GM18873 (cell line): ENCODE results near the gene HBS1L.

Source experiments
- ATAC-seq: cut with Tn5 transposase; IDR thresholded peaks from one replicate; pipeline ENCODE4 v1.9.1; 2021; ENCODE audit warnings: mild to moderate bottlenecking, moderate library complexity, moderate number of reproducible peaks; ENCODE audit not compliant: unreplicated experiment, low FRiP score

The HBS1L gene

DNA sequence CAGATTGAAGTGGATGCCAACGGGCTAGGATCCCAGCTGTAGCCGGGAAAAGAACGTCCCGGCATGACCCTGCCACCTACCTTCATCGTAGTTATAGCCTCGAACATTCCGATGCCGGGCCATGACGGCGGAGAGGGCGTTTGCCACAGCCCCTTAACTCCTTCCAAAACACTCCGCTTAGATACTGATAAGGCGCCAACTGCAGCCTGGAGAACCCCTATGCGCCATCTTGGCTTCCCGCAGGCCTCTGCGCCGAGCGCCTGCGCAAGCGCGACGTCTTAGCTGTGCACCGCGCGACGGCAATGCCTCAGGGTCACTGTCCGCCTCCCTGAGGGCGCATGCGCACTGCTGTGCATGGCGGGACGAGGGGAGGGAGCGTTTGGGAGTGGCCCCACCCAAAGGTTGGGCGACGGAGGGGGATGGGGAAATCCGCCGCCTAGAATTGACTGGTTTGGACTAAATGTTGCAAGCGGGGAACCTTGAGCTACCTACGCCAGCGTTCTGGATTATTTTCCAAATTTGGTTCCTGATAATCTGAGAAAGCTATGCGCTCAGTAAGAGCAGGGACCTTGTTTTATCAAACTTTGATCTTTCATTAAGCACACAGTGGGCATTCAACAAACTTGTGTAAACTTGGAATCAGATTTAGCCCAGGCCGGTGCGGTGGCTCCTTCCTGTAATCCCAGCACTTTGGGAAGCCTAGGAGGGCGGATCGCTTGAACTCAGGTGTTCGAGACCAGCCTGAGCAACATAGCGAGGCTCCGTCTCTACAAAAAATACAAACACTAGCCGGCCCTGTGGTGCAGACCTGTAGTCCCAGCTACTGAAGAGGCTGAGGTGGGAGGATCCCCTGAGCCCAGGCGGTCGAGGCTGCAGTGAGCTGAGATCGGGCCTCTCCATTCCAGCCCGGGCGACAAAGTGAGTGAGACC lies at the start of gene HBS1L:
Gene HBS1L (minus strand): TSS at position 254 of the 930 bp plus-strand sequence. CDS start 131 bp downstream, at position 123.
- ATAC-seq, result peak; percentile 95

DNA sequence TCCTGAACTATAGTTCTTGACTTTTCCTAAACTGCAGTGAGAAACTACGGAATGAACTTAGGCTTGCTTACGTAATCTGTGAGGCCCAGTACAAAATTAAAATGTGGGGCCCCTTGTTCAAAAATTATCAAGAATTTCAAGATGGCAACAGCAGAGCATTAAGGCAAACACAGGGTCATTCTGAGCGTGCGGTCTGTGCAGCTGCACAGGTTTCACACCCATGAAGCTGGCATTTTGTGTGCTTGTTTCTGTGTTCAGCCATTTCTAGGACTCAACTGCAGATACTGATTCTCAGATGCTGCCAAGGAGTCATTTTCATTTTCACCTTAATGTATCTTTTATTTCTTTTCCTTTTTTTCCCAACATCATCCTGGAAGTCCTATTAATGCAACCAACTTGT lies 49.6 kb upstream of the HBS1L start:
- no peak for ATAC-seq

DNA sequence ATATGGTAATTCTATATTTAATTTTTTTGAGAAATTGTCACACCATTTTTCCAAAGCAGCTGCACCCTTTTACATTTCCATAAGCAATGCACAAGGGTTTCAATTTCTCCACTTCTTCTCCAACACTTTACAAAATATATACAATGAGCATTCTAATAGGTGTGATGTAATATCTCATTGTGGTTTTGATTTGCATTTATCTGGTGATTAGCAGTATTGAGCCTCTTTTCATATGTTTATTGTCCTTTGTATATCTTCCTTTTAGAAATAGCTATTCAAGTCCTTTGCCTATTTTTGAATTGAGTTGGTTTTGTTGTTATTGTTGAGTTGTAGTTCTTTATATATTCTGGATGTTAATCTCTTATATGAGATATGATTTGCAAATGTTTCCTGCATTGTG lies 47.6 kb upstream of the HBS1L start:
- ATAC-seq, result no peak

DNA sequence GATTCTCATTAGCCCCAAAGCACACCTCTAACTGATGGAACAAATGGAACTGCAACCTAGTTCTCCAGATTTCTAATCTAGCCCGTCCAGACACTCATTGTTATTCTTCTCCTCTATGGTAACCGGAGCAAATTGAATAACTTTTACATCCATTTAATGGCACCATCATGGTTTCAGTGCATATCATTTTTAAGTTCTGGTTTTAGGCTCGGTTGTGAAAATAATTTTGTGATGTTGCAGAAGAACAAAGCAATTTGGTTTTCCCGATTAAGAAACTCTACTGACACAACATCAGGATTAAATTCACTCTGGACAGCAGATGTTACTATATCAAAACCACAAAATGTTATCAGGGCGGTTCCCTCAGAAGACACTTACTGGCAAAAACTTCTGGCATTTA lies 42.5 kb upstream of the HBS1L start:
- no peak for ATAC-seq

DNA sequence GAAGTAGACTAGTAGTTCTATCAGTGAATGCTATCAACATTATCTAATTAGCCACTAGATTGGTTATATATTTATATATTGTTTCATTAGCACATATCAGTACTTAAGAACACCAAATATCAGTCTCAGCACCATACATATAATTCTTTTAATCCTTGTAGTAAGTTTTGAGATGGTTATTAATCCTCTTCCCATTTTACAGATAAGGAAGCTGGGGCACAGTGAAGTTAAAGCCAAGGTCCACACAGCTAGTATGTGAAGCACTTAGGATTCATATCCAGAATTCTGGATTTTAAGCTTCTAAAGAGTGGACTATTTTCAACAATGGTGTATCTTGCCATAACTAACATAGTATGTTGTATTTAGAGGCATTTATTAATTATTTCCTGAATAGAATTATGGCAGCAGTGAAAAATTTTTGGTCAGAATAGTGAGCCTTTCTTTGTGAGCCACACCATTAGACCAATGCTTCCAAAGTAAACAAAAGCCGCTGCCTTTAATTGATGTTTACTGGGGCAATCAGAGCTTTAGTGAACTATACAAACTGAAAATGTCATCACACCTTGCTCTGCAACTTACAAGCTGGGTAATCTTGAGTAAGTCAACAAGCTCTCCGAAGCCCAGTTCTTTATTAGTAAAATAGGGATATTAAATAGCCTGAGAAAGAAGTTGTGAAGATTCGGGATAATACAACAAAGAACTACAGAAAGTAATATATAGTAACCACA lies 41.9 kb upstream of the HBS1L start:
- no peak for ATAC-seq

DNA sequence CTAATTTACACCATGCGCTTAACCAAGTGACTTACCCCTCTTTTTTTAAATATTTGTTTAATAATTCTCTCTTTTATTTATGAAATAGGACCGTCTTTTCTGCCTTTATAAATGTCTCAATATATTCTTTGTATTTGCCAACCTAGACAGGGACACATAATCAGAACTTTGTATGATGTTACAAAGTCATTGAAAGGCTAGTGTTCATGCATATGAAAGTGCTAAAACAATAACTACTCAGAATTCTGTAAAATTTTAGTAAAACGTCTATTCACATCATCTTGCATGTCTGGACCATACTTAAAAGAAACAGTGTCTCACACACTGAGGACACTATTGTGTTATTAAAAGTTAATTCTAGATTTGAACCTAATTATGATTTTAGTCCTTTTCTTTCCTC lies 41.1 kb upstream of the HBS1L start:
- no peak for ATAC-seq

DNA sequence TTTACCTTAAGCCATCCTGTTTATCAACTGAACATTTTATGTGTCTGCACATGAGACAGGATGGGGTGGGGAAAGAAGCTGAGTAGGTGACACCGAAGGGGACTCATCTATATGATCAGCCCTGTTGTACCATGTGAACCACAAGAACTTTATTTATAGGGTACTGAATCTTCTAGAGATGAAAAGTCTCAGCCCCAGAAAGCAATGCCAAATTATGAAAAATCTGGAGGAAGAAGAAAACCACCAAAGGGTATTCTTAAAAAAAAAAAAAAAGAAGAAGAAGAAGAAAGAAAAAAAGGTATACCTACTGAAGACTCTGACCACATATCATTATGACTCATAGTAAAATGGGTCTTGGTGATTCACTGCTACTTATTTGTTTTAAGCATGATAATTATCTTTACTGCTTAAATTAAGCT lies 39.8 kb upstream of the HBS1L start:
- no peak for ATAC-seq

DNA sequence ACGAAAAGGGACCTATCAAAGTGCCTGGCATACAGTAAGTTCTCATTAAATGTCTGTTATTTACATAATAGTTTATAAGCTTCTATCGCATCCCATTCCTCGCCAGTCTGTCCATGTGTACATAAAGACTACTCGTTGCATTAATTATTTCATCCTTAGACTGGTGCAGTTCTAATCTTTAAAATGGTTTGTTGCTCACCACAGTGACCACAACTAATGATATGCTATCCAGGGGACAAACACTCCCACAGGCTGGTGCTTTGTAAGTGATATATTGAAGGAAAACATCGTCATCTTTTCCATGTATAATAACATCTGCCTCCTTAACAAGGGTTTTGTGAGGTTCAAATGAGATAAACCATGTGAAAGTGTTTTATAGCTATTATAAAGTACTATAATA lies 39.0 kb upstream of the HBS1L start:
- no peak for ATAC-seq

DNA sequence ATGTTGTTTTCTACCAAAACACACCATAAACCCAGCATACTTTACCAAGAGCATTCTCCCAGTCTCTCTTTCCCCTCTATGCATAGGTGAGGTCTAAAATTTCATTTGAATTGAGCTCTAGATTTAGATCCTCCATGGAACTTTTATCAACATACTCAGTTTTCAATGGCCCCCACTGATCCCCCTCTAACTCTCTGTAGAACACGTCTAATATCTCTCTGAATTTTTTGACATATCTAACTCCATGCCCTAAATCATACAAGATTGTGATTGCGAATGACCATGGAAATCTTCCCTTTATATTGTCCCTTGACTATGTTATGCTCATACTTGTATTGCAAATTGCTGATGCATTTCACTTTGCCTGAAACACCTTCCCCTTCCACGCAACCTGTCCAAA lies 38.1 kb upstream of the HBS1L start:
- ATAC-seq, result no peak

DNA sequence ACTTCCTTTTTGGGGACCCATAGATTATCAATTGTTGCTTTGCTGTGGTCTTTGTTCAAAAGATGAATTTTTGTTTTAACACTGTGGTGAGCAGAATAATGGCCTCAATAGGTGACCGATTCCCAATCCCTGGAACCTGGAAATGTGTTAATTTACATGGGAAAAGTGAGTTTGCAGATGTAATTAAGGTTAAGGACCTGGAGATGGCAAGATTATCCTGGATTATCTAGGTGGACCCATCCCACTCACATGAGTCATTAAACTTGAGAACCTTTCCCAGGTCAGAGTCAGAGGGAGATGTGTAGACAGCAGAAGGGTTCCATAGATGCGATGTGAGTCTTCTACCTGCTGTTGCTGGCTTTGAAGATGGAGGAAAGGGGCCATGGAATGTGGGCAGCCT lies 36.2 kb upstream of the HBS1L start:
- no peak for ATAC-seq

DNA sequence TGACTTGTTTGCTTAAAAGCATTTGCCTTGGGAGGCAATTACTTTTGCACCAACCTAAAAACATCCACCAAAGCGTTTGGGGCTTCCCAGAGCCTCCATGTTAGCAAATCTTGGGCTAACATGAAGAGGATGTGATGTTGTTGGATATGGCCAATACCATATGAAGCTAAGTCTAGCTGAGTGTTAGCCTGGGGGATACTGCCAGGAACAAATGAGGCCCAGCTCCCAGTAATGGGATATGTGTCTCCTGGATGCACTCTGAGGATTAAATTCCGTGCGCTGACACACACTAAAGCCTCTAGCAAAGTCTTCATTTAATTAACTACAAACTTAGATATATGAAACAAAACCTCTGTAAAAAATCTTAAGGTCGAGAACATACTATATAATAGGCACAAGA lies 35.3 kb upstream of the HBS1L start:
- ATAC-seq, result no peak

DNA sequence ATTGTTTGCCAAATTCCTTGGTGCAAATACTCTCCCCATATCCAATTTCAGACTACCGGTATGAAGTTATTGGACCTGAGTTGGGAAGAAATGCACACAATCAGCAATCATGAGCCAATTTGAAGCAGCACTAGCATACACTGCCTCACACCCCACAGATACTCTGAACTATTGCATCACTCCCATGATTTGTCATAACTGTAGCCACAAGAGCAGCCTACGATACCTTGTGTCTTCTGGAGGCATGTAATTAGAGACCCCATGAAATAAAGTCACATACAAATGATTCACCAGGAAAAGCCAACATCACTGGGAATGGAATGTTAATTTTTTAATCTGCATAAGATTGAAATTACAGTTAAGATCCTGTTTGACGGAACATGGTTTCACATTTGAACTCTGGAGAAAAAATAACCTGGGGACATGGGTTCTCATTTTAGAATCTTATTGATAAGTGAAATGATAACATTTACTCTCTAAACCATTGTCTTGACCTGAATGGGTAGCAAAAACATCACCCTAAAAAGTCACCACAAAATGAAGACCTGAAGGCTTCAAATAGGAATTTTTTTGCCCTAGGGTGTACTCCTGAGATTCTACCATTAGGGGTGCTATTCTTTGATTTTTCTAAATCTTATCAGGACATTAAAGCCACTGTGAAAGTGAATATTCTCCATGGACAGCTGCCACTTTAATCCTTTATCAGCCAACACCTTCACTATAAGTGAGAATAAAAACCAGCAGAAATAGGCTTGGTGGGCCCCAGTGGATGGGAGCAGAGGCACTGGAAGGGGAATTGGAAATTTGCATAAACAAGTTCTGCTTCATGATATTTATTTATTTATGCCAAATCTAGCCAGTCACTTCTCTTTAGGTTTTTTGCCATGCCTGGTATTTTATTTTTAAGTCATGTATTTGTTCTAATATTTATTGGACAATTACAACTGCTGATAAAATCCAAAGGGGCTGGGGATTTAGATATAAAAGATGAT lies 34.5 kb upstream of the HBS1L start:
- ATAC-seq, result peak; percentile 80

DNA sequence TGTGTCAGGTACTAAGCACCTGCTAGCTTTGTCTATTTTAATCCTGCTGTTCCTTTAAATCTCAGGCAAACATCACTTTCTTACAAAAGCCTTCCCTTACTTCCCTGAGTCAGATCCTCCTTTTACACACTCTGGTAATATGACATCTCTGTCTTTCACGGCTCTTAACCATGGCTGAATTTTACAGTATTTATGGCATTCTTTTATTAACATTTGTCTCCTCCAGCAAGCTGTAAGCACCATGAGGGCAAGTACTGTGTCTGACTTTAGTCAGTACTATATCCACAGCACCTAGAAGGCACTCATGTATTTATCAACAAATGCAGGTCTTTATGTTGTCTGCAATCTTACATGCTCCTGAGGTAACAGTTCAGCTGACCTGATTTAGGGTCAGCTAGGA lies 33.7 kb upstream of the HBS1L start:
- ATAC-seq, result peak; percentile 2

DNA sequence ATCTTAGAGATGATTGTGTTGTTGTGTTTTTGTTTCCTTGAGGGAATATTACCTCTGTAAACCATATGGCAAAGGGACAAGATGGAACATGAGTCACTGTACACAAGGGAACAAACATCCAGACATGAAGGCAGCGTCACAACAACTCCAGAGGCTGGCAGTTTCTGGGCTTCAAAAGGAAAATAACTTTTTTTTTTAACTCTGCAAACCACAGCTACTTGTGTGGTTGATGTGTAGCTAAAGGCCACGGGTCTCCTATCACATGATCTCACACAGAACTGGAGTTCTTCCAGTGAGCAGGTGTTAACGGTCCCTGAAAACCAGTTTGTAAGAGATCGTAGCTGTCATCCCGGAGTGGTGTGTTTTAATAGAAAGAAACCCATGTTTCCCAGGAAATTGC lies 33.2 kb upstream of the HBS1L start:
- no peak for ATAC-seq

DNA sequence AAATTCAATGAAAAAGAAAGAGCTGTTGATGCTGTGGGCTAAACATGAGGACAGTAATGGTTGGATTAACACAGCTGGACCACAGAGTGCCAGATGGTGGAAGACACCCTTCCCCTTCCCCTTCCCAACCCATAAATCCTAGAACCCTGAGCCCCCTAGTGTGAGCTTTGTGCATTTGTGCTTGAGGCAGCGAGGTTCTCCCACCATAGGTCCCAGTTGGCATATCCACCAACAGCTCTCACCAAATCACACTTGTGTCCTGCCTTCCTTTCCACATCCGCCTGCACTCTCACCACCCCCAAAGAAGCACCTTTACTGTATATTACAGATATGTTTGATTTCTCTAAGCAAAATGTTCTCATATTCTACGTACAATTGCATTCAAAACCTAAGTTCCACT lies 32.8 kb upstream of the HBS1L start:
- ATAC-seq, result no peak

DNA sequence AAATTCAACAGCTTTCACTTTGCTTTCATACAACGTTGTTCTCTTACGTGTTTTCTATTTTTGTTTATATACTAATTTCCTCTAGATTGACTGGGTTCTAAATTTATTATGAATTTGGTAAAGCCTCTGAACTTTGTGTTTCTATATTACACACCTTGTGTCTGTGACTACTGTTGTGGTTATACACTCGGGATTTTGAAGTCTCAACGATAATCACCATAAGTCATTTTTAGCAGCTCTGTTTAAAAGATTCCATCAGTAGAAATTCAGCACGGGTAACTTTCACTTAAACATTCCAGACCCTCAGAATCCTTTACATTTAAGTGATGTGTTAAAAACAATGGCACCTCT lies 31.8 kb upstream of the HBS1L start:
- ATAC-seq, result no peak

DNA sequence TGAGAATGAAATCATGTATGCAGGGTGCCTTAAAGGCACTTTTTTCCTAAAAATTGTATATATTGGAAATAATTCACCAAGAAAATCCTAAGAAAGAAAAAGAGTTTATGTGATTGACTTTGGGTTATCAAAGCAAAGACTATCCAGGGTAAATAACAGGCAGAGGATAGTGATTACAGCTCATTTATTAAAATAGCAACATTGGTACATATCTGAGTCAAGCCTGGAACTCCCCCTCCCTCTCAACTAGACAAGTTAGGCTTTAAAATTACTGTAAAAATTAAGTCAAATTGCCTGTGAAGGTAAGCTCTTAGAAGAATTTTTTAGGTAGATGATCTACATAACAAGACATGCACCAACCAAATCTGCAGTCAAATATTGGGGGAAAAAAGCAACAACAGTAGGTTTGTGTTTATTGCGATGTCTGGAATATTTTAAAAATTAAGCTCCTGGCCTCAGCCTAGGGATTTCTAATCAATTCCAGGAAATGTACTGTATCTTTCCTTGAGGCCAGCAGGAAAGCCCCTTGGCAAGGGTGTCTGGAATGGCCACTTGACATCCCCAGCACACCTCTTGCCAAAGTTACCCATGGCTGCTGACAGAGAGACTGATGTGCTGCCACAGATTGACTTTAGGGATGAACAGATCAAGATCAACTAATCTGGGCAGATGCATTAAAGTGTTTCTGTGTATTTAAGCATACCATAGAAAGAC lies 31.2 kb upstream of the HBS1L start:
- ATAC-seq, result no peak

DNA sequence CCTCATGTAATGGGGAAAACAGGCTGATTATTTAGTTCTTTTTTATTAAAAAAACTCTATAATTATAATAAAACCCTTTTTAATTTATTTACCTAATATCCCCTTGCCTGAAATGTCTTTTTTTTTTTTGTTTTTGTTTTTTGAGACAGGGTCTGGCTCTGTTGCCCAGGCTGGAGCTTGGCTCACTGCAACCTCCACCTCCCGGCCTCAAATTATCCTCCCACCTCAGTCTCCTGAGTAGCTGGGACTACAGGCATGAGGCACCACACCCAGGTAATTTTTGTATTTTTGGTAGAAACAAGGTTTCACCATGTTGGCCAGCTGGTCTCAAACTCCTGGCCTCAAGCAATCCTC lies 30.3 kb upstream of the HBS1L start:
- no peak for ATAC-seq

DNA sequence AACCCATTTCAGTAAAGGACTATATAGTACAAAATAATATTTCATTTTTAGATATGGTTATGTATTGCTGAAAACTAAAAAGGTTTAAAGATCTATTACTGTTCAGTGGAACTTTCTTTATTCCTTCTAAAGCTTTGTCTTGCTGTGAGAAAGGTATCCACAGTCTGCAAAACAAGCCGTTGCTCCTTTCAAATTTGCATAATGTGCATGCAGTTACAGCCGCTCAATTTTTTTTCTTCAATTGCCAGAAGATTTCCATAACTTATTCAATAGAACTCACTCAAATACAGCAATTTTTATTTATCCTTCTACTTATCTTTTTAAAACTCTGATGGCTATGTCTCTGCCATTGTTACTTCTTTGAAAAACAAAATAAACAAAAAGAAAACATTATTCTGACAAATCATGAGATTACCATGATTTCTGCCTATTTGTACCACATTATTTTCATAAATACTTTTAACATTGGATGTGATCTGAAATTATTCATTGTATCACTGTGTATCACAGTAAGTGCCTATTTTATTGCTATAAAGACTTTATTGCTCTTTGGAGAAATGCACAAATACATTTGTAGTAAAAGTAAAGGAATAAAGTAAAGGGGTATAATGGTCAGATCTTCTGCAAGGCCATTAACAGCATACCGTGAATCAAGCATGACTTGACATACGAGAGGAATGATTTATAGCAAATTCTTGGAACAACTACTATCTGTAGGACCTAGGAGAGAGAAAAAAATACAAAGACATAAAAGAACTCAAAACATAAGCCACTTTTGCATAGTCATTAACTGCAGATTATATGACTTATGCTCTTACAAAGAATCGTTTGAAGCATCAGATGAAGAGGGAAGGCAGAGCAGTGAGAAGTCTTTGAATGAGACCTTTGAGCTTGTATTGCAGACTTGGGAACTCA lies 29.6 kb upstream of the HBS1L start:
- no peak for ATAC-seq
